Right lobe of liver (tissue), 6 donors: ENCODE measurements around the gene WEE1. TPM values are rescaled to one million over a fixed set of nuclear protein-coding genes. Genes with fewer than 3 reads are reported as not detected.

Experiments
- ATAC-seq, 4 donors: fragments of 200-7000 bp; cut with Tn5 transposase; one replicate each; pipeline ENCODE4 v1.9.1; 2020; ENCODE audit warnings: mild to moderate bottlenecking in 4 of 4, moderate library complexity in 4 of 4
- DNase-seq, 3 donors: peaks; one replicate each; pipeline ENCODE4 v3.0.0-alpha.2; 2020
- H3K27ac ChIP-seq, 3 donors: fragments of 200-600 bp; one replicate each; pipeline ENCODE4 v1.8.0; 2022
- H3K27me3 ChIP-seq, 2 donors: fragments of 200-600 bp; one replicate each; pipeline ENCODE4 v1.8.0; 2022
- H3K36me3 ChIP-seq, 4 donors: fragments of 200-600 bp; sonication (generic) in 1 of 4; one replicate each; pipeline versions ENCODE4 v1.5.1 to v1.8.0; 2017 to 2022; ENCODE audit warnings: control low read depth in 1 of 4
- H3K4me1 ChIP-seq, 4 donors: fragments of 200-600 bp; sonication (generic) in 1 of 4; one replicate each; pipeline versions ENCODE4 v1.5.1 to v1.8.0; 2017 to 2022; ENCODE audit warnings: control low read depth in 1 of 4
- H3K4me3 ChIP-seq, 3 donors: fragments of 200-600 bp; one replicate each; pipeline ENCODE4 v1.8.0; 2022
- H3K9me3 ChIP-seq, 4 donors: fragments of 200-600 bp; sonication (generic) in 1 of 4; one replicate each; pipeline versions ENCODE4 v1.5.1 to v1.8.0; 2017 to 2022; ENCODE audit warnings: control low read depth in 1 of 4
- CTCF ChIP-seq, 4 donors: fragments of 200-600 bp in 3 of 4; fragments of 450-650 bp in 1 of 4; IDR thresholded peaks; one replicate each; pipeline versions ENCODE4 v1.5.1 to v1.8.0; 2016 to 2022; ENCODE audit warnings: antibody characterized with exemption in 4 of 4, mild to moderate bottlenecking in 2 of 4
- POLR2A ChIP-seq: fragments of 450-650 bp; IDR thresholded peaks from one replicate; pipeline ENCODE4 v1.6.1; 2017; ENCODE audit warnings: antibody characterized with exemption, mild to moderate bottlenecking
- WGBS: methylation state at CpG from one replicate; pipeline ENCODE4 v1.1.6; 2018; ENCODE audit warnings: low coverage, low lambda C conversion rate; ENCODE audit not compliant: insufficient coverage; ENCODE audit errors: missing lambda C conversion rate; 5-methylcytosine and 5-hydroxymethylcytosine counted together
- intact Hi-C, 2 donors: fragments of 100-400 bp; cut with DNase I; formaldehyde crosslinking; loops; one replicate each; pipeline versions ENCODE4 v1.11.2 to v1.14.1; 2022
- total RNA-seq, 6 experiments: library from RNA; depleted of rRNA in 2 of 6; stranded (reverse); fragments of >200 nt in 2 of 6; fragmentation: NEBNext Ultra II Directional in 3 of 6; extraction: Animal tissue kit (Norgen Biotek cat#: 25700) in 3 of 6; gene quantifications; one replicate each; pipeline versions ENCODE4 v1.1.0 to v1.2.4, GENCODE V29; 2016 to 2023
- donor health status: DM: no; HTN: yes; CAD: no.
- donor health status: DM: no; HTN: no; CAD: no.
- donor health status: DM: no; HTN: no; CAD: no.
- donor health status: DM: no; HTN: yes; CAD: no.
- donor health status: DM: no; HTN: yes; CAD: no.

The WEE1 gene
- total RNA-seq, 6 experiments from 2014 or later, result 11.1 to 34.0 (median 19.5) TPM

DNA sequence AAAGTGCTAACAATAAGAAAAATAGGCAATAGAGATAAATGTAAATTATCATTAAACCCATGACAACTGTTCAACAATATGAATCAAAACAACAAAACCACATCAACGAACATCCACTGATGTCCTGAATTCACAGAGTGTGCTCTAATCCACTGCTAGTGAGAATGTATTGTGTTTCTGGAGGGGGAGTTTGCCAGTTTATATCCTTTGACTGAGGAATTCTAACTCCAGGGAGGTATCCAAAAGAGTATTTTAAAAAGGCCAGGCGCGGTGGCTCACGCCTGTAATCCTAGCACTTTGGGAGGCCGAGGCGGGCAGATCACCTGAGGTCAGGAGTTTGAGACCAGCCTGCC lies 1.7 kb upstream of the WEE1 start:
- 91% methylated on average over 6 of the region's 6 CpGs for WGBS
- peak overlapping the region in 1 of 3 donors; percentile 83 for H3K27ac ChIP-seq

DNA sequence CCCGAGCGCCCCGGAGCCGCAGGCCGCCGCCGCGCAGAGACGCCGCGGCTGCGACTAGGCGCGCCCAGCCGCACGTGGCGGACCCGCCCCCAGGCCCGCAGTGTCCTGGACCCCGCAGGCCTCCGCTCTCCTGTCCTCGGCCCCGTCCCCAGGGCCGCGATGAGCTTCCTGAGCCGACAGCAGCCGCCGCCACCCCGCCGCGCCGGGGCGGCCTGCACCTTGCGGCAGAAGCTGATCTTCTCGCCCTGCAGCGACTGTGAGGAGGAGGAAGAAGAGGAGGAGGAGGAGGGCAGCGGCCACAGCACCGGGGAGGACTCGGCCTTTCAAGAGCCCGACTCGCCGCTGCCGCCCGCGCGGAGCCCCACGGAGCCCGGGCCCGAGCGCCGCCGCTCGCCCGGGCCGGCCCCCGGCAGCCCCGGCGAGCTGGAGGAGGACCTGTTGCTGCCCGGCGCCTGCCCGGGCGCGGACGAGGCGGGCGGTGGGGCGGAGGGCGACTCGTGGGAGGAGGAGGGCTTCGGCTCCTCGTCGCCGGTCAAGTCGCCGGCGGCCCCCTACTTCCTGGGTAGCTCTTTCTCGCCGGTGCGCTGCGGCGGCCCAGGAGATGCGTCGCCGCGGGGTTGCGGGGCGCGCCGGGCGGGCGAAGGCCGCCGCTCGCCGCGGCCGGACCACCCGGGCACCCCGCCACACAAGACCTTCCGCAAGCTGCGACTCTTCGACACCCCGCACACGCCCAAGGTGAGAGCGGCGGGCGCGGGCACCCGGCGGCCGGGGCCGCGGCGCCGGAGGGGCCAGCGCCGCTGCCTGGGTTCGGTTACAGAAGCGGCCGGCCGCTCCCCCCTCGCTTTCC lies 528 bp downstream of the WEE1 start:
- intact Hi-C loops, result no loop called here
- peak overlapping the region; percentile 83 to 96 (median 91) for H3K27ac ChIP-seq
- TF ChIP-seq CTCF (IDR thresholded peaks at IDR 0.05) (no peak), POLR2A (peak; percentile 12)
- peak overlapping the region; percentile 65 to 70 (median 66) for H3K4me3 ChIP-seq
- DNase-seq (peak; percentile 47 to 60 (median 48)), ATAC-seq (no peak)
- peaks cover 0 to 3% (median 0%) of the 10 kb centered on the region in 4 donors for H3K36me3 ChIP-seq
- H3K9me3 ChIP-seq, result no peaks in the 10 kb centered on the region
- H3K27me3 ChIP-seq, result no peaks in the 10 kb centered on the region
- H3K4me1 ChIP-seq, result peaks cover 0 to 30% (median 8%) of the 10 kb centered on the region in 4 donors
- WGBS, result 0% methylated on average over 8 of the region's 122 CpGs

More for the DNA sequence above, 1.7 kb upstream of the WEE1 start:
- intact Hi-C loops, result no loop called here
- DNase-seq (no peak), ATAC-seq (no peak)
- H3K4me1 ChIP-seq, result peaks cover 0 to 42% (median 14%) of the 10 kb centered on the region in 4 donors
- no peak for TF ChIP-seq POLR2A
- TF ChIP-seq CTCF (IDR thresholded peaks at IDR 0.05), result no peak
- no peaks in the 10 kb centered on the region for H3K36me3 ChIP-seq
- no peaks in the 10 kb centered on the region for H3K9me3 ChIP-seq
- no peaks in the 10 kb centered on the region for H3K27me3 ChIP-seq
- H3K4me3 ChIP-seq, result no peak overlapping the region

- H3K4me3 ChIP-seq, result peak overlapping the region; percentile 65 to 70 (median 66)
- DNase-seq (peak; percentile 40 to 63 (median 52)), ATAC-seq (peak in 2 of 4 donors; percentile 1 to 4)
- H3K9me3 ChIP-seq, result no peaks in the 10 kb centered on the region
- peak overlapping the region; percentile 83 to 96 (median 91) for H3K27ac ChIP-seq
- WGBS, result 1% methylated on average over 31 of the region's 43 CpGs
- TF ChIP-seq CTCF (IDR thresholded peaks at IDR 0.05), result no peak
- TF ChIP-seq POLR2A, result no peak
- peaks cover 0 to 30% (median 6%) of the 10 kb centered on the region in 4 donors for H3K4me1 ChIP-seq
- intact Hi-C loops, result no loop called here
- H3K36me3 ChIP-seq, result peaks cover 0 to 3% (median 0%) of the 10 kb centered on the region in 4 donors
- H3K27me3 ChIP-seq, result no peaks in the 10 kb centered on the region
Measured at GRCh38 chr11:9574622-9575259, 1.3 kb downstream of the WEE1 start.

- ATAC-seq (peak; percentile 47 to 62 (median 54)), DNase-seq (peak; percentile 47 to 78 (median 72))
- Histone ChIP-seq H3K9me3 (no peaks in the 10 kb centered on the region), H3K27me3 (no peaks in the 10 kb centered on the region), H3K4me3 (peak overlapping the region; percentile 65 to 70 (median 66)), H3K27ac (peak overlapping the region; percentile 83 to 96 (median 91)), H3K36me3 (peaks cover 0 to 3% (median 0%) of the 10 kb centered on the region in 4 donors), H3K4me1 (peaks cover 0 to 22% (median 4%) of the 10 kb centered on the region in 4 donors)
- peak; percentile 92 for TF ChIP-seq POLR2A
- TF ChIP-seq CTCF (IDR thresholded peaks at IDR 0.05), result no peak
- WGBS, result 2% methylated on average over 17 of the region's 17 CpGs
- intact Hi-C loops, result no loop called here
Measured at GRCh38 chr11:9575260-9576240, 2.1 kb downstream of the WEE1 start.
